ENCODE data around the gene HSP90AB1. TPM values are rescaled to one million over a fixed set of nuclear protein-coding genes. Genes with fewer than 3 reads are reported as not detected.

The HSP90AB1 gene
- polyA plus RNA-seq, 1 donor from 2014 or later: 522 TPM

- H3K9me3 ChIP-seq (ENCODE audit: low read length): no peaks in the 10 kb centered on the region
- H3F3A ChIP-seq (ENCODE audit: insufficient read depth, low read length, poor library complexity, severe bottlenecking): no peaks in the 10 kb centered on the region
- peaks cover 6% of the 10 kb centered on the region for H3K36me3 ChIP-seq (ENCODE audit: insufficient read depth, low read length)
- H3K4me3 ChIP-seq (ENCODE audit: low read length): peak overlapping the region; percentile 74
- H3K9ac ChIP-seq (ENCODE audit: low read length): peak overlapping the region; percentile 85
- no peaks in the 10 kb centered on the region for H3K27me3 ChIP-seq (ENCODE audit: insufficient read depth, low read depth, low read length)
- peaks cover 17% of the 10 kb centered on the region for H3K79me2 ChIP-seq (replicated peaks; ENCODE audit: insufficient read depth, low read length)
- H3K4me2 ChIP-seq (ENCODE audit: low read length): no peak overlapping the region
- no peak overlapping the region for H2AFZ ChIP-seq (ENCODE audit: low read depth, low read length)
- TF ChIP-seq EP300 (conservative IDR thresholded peaks at IDR 0.05; ENCODE audit: poor library complexity, severe bottlenecking) (no peak), REST (IDR thresholded peaks at IDR 0.05; ENCODE audit: borderline replicate concordance) (no peak), TAF1 (IDR thresholded peaks at IDR 0.05; ENCODE audit: low read depth) (no peak), POLR2AphosphoS5 (IDR thresholded peaks at IDR 0.05) (no peak), EZH2 (IDR thresholded peaks at IDR 0.05; ENCODE audit: borderline replicate concordance, insufficient read depth, low read length, poor library complexity, severe bottlenecking) (no peak), RAD21 (conservative IDR thresholded peaks at IDR 0.05) (no peak), MXI1 (conservative IDR thresholded peaks at IDR 0.05; ENCODE audit: poor library complexity, severe bottlenecking) (no peak), CTCF (IDR thresholded peaks at IDR 0.05; ENCODE audit: poor library complexity, severe bottlenecking) (no peak), SMC3 (conservative IDR thresholded peaks at IDR 0.05; ENCODE audit: poor library complexity) (no peak)
- no peaks in the 10 kb centered on the region for H4K20me1 ChIP-seq (ENCODE audit: insufficient read depth)
- no peak overlapping the region for H3K27ac ChIP-seq (ENCODE audit: low read length)
- no peaks in the 10 kb centered on the region for H3K9me2 ChIP-seq (ENCODE audit: insufficient read depth, low read length)
Measured at GRCh38 chr6:44272999-44273566, 26.2 kb downstream of the HSP90AB1 start.

- Histone ChIP-seq H3K4me3 (ENCODE audit: low read length) (peak overlapping the region; percentile 74), H3K27ac (ENCODE audit: low read length) (no peak overlapping the region), H3K9me3 (ENCODE audit: low read length) (no peaks in the 10 kb centered on the region), H2AFZ (ENCODE audit: low read depth, low read length) (no peak overlapping the region), H3K9me2 (ENCODE audit: insufficient read depth, low read length) (no peaks in the 10 kb centered on the region), H3K9ac (ENCODE audit: low read length) (no peak overlapping the region), H3K27me3 (ENCODE audit: insufficient read depth, low read depth, low read length) (no peaks in the 10 kb centered on the region), H3K36me3 (ENCODE audit: insufficient read depth, low read length) (peaks cover 6% of the 10 kb centered on the region), H3K79me2 (replicated peaks; ENCODE audit: insufficient read depth, low read length) (peaks cover 17% of the 10 kb centered on the region), H3K4me2 (ENCODE audit: low read length) (no peak overlapping the region), H3F3A (ENCODE audit: insufficient read depth, low read length, poor library complexity, severe bottlenecking) (no peaks in the 10 kb centered on the region), H4K20me1 (ENCODE audit: insufficient read depth) (no peaks in the 10 kb centered on the region)
- TF ChIP-seq SMC3 (conservative IDR thresholded peaks at IDR 0.05; ENCODE audit: poor library complexity): no peak
- TF ChIP-seq MXI1 (conservative IDR thresholded peaks at IDR 0.05; ENCODE audit: poor library complexity, severe bottlenecking): no peak
- TF ChIP-seq EZH2 (IDR thresholded peaks at IDR 0.05; ENCODE audit: borderline replicate concordance, insufficient read depth, low read length, poor library complexity, severe bottlenecking): no peak
Measured at GRCh38 chr6:44273617-44274016, 26.7 kb downstream of the HSP90AB1 start.

All from neural cell (in vitro differentiated cells).